ENCODE measurements around the gene KIAA0753. TPM values are rescaled to one million over a fixed set of nuclear protein-coding genes. Genes with fewer than 3 reads are reported as not detected.

The KIAA0753 gene
- total and polyA plus RNA-seq, 9 of the 15 experiments (the other 6 are each of a cell fraction or from before 2014, with no cell fraction given), result 2.0 to 9.0 (median 6.9) TPM

DNA sequence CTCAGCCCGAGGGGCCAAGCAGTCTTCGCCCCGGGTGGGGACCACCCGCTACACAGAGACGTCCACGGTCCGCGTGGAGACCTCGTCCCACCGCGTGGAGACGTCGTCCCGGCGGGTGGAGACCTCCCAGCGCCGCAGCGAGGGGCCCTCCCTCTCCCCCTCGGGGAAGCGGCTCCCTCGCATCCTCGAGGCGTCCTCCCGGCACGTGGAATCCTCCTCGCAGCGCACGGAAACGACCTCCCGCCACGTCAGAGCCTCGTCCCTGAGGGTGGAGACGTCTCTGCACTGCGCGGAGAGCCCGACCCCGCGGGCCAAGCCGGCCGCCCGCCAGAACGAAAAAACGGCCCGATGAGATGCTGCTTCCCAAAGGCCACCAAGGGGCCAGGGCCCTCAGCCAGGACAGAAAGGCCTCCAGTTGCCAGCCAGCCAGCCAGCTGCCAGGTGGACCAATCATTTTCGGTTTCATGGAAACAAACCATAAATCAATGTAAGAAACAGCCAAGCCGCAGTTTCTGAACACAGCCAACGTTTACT, 11.5 kb upstream of the KIAA0753 start (continued):
- TF ChIP-seq, protein P1, sequence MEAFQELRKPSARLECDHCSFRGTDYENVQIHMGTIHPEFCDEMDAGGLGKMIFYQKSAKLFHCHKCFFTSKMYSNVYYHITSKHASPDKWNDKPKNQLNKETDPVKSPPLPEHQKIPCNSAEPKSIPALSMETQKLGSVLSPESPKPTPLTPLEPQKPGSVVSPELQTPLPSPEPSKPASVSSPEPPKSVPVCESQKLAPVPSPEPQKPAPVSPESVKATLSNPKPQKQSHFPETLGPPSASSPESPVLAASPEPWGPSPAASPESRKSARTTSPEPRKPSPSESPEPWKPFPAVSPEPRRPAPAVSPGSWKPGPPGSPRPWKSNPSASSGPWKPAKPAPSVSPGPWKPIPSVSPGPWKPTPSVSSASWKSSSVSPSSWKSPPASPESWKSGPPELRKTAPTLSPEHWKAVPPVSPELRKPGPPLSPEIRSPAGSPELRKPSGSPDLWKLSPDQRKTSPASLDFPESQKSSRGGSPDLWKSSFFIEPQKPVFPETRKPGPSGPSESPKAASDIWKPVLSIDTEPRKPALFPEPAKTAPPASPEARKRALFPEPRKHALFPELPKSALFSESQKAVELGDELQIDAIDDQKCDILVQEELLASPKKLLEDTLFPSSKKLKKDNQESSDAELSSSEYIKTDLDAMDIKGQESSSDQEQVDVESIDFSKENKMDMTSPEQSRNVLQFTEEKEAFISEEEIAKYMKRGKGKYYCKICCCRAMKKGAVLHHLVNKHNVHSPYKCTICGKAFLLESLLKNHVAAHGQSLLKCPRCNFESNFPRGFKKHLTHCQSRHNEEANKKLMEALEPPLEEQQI (IDR thresholded peaks at IDR 0.05), result no peak
- TF ChIP-seq ATF1 (CRISPR knock-in tag; IDR thresholded peaks at IDR 0.05), result no peak
- TF ChIP-seq ATF1 (tag; IDR thresholded peaks at IDR 0.05), result peak; percentile 46
- TF ChIP-seq, protein P2, sequence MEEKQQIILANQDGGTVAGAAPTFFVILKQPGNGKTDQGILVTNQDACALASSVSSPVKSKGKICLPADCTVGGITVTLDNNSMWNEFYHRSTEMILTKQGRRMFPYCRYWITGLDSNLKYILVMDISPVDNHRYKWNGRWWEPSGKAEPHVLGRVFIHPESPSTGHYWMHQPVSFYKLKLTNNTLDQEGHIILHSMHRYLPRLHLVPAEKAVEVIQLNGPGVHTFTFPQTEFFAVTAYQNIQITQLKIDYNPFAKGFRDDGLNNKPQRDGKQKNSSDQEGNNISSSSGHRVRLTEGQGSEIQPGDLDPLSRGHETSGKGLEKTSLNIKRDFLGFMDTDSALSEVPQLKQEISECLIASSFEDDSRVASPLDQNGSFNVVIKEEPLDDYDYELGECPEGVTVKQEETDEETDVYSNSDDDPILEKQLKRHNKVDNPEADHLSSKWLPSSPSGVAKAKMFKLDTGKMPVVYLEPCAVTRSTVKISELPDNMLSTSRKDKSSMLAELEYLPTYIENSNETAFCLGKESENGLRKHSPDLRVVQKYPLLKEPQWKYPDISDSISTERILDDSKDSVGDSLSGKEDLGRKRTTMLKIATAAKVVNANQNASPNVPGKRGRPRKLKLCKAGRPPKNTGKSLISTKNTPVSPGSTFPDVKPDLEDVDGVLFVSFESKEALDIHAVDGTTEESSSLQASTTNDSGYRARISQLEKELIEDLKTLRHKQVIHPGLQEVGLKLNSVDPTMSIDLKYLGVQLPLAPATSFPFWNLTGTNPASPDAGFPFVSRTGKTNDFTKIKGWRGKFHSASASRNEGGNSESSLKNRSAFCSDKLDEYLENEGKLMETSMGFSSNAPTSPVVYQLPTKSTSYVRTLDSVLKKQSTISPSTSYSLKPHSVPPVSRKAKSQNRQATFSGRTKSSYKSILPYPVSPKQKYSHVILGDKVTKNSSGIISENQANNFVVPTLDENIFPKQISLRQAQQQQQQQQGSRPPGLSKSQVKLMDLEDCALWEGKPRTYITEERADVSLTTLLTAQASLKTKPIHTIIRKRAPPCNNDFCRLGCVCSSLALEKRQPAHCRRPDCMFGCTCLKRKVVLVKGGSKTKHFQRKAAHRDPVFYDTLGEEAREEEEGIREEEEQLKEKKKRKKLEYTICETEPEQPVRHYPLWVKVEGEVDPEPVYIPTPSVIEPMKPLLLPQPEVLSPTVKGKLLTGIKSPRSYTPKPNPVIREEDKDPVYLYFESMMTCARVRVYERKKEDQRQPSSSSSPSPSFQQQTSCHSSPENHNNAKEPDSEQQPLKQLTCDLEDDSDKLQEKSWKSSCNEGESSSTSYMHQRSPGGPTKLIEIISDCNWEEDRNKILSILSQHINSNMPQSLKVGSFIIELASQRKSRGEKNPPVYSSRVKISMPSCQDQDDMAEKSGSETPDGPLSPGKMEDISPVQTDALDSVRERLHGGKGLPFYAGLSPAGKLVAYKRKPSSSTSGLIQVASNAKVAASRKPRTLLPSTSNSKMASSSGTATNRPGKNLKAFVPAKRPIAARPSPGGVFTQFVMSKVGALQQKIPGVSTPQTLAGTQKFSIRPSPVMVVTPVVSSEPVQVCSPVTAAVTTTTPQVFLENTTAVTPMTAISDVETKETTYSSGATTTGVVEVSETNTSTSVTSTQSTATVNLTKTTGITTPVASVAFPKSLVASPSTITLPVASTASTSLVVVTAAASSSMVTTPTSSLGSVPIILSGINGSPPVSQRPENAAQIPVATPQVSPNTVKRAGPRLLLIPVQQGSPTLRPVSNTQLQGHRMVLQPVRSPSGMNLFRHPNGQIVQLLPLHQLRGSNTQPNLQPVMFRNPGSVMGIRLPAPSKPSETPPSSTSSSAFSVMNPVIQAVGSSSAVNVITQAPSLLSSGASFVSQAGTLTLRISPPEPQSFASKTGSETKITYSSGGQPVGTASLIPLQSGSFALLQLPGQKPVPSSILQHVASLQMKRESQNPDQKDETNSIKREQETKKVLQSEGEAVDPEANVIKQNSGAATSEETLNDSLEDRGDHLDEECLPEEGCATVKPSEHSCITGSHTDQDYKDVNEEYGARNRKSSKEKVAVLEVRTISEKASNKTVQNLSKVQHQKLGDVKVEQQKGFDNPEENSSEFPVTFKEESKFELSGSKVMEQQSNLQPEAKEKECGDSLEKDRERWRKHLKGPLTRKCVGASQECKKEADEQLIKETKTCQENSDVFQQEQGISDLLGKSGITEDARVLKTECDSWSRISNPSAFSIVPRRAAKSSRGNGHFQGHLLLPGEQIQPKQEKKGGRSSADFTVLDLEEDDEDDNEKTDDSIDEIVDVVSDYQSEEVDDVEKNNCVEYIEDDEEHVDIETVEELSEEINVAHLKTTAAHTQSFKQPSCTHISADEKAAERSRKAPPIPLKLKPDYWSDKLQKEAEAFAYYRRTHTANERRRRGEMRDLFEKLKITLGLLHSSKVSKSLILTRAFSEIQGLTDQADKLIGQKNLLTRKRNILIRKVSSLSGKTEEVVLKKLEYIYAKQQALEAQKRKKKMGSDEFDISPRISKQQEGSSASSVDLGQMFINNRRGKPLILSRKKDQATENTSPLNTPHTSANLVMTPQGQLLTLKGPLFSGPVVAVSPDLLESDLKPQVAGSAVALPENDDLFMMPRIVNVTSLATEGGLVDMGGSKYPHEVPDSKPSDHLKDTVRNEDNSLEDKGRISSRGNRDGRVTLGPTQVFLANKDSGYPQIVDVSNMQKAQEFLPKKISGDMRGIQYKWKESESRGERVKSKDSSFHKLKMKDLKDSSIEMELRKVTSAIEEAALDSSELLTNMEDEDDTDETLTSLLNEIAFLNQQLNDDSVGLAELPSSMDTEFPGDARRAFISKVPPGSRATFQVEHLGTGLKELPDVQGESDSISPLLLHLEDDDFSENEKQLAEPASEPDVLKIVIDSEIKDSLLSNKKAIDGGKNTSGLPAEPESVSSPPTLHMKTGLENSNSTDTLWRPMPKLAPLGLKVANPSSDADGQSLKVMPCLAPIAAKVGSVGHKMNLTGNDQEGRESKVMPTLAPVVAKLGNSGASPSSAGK (IDR thresholded peaks at IDR 0.05), result peak; percentile 93
- TF ChIP-seq, protein P3, sequence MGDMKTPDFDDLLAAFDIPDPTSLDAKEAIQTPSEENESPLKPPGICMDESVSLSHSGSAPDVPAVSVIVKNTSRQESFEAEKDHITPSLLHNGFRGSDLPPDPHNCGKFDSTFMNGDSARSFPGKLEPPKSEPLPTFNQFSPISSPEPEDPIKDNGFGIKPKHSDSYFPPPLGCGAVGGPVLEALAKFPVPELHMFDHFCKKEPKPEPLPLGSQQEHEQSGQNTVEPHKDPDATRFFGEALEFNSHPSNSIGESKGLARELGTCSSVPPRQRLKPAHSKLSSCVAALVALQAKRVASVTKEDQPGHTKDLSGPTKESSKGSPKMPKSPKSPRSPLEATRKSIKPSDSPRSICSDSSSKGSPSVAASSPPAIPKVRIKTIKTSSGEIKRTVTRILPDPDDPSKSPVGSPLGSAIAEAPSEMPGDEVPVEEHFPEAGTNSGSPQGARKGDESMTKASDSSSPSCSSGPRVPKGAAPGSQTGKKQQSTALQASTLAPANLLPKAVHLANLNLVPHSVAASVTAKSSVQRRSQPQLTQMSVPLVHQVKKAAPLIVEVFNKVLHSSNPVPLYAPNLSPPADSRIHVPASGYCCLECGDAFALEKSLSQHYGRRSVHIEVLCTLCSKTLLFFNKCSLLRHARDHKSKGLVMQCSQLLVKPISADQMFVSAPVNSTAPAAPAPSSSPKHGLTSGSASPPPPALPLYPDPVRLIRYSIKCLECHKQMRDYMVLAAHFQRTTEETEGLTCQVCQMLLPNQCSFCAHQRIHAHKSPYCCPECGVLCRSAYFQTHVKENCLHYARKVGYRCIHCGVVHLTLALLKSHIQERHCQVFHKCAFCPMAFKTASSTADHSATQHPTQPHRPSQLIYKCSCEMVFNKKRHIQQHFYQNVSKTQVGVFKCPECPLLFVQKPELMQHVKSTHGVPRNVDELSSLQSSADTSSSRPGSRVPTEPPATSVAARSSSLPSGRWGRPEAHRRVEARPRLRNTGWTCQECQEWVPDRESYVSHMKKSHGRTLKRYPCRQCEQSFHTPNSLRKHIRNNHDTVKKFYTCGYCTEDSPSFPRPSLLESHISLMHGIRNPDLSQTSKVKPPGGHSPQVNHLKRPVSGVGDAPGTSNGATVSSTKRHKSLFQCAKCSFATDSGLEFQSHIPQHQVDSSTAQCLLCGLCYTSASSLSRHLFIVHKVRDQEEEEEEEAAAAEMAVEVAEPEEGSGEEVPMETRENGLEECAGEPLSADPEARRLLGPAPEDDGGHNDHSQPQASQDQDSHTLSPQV (IDR thresholded peaks at IDR 0.05), result peak; percentile 55; the same call in 1 of the 2 replicates
- TF ChIP-seq, protein P4, sequence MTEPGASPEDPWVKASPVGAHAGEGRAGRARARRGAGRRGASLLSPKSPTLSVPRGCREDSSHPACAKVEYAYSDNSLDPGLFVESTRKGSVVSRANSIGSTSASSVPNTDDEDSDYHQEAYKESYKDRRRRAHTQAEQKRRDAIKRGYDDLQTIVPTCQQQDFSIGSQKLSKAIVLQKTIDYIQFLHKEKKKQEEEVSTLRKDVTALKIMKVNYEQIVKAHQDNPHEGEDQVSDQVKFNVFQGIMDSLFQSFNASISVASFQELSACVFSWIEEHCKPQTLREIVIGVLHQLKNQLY (CRISPR knock-in tag; conservative IDR thresholded peaks at IDR 0.05), result no peak
- TF ChIP-seq SREBF1 (IDR thresholded peaks at IDR 0.05; ENCODE audit: borderline replicate concordance, low read depth, low read length), result no peak
- TF ChIP-seq C11orf30 (IDR thresholded peaks at IDR 0.05; ENCODE audit: low read depth), result no peak
- TF ChIP-seq ZNF408 (CRISPR knock-in tag; IDR thresholded peaks at IDR 0.05; ENCODE audit: low read depth), result no peak

Measured in K562 (cell line).